Epithelial cell of proximal tubule (primary cell): ENCODE measurements around the gene GATAD2B. TPM values are rescaled to one million over a fixed set of nuclear protein-coding genes. Genes with fewer than 3 reads are reported as not detected.
A peak's percentile ranks its signal among the peaks of the same experiment; 100 is the strongest.

Source experiments
- DNase-seq: peaks from one replicate; pipeline ENCODE4 v3.0.0-alpha.2; 2011; ENCODE audit warnings: low read depth
- H3K4me3 ChIP-seq: 2 replicates; pipeline ENCODE4 v1.5.1; 2011; ENCODE audit warnings: low read depth, mild to moderate bottlenecking, low read length
- total RNA-seq: library from RNA; depleted of rRNA; stranded (reverse); fragments of >200 nt; gene quantifications from 2 replicates; pipeline ENCODE4 v1.2.3, GENCODE V29; 2015
- TF ChIP-seq, protein P1 (sequence below): conservative IDR thresholded peaks from 2 replicates; pipeline ENCODE4 v1.5.1; 2012; ENCODE audit warnings: low read depth, mild to moderate bottlenecking, low read length

Gene GATAD2B
- total RNA-seq, 1 donor from 2014 or later = 6.8 TPM

DNA sequence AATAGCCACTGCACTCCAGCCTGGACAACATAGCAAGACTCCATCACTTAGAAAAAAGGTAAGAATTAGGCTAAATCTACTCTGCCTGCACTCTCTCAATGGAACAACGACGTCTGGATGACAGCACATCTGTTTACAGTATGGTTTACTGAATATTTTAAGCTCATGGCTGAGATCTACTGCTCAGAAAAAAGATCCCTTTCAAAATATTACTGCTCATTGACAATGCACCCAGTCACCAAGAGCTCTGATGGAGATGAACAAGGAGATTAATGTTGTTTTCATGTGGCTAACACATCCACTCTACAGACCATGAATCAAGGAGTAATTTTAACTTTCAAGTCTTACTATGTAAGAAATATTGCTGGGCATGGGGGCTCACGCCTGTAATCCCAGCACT lies 89.6 kb downstream of the GATAD2B start:
- TF ChIP-seq, protein P1, sequence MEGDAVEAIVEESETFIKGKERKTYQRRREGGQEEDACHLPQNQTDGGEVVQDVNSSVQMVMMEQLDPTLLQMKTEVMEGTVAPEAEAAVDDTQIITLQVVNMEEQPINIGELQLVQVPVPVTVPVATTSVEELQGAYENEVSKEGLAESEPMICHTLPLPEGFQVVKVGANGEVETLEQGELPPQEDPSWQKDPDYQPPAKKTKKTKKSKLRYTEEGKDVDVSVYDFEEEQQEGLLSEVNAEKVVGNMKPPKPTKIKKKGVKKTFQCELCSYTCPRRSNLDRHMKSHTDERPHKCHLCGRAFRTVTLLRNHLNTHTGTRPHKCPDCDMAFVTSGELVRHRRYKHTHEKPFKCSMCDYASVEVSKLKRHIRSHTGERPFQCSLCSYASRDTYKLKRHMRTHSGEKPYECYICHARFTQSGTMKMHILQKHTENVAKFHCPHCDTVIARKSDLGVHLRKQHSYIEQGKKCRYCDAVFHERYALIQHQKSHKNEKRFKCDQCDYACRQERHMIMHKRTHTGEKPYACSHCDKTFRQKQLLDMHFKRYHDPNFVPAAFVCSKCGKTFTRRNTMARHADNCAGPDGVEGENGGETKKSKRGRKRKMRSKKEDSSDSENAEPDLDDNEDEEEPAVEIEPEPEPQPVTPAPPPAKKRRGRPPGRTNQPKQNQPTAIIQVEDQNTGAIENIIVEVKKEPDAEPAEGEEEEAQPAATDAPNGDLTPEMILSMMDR = no peak
- no peak for DNase-seq
- no peak overlapping the region for H3K4me3 ChIP-seq

DNA sequence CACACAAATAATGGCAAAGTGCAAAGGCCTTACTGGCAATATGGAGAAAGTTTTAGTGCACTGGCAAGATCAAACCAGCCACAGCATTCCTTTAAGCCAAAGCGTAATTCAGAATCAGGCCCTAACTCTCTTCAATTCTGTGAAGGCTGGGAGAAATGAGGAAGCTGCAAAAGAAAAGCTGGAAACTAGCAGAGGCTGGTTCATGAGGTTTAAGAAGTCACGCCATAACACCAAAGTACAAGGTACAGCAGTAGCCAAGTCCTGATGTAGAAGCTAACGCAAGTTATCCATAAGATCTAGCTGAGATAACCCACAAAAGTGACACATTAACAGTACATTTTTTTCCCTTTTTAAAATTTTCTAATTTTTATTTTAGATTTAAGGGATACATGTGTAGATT lies 90.5 kb downstream of the GATAD2B start:
- no peak for DNase-seq

GRCh38 chr1:153831026-153831425 lies 91.7 kb downstream of the GATAD2B start:
- TF ChIP-seq, protein P1 = no peak
- H3K4me3 ChIP-seq = no peak overlapping the region
- no peak for DNase-seq

More for the DNA sequence above, 90.5 kb downstream of the GATAD2B start:
- no peak overlapping the region for H3K4me3 ChIP-seq
- TF ChIP-seq, protein P1 = no peak

DNA sequence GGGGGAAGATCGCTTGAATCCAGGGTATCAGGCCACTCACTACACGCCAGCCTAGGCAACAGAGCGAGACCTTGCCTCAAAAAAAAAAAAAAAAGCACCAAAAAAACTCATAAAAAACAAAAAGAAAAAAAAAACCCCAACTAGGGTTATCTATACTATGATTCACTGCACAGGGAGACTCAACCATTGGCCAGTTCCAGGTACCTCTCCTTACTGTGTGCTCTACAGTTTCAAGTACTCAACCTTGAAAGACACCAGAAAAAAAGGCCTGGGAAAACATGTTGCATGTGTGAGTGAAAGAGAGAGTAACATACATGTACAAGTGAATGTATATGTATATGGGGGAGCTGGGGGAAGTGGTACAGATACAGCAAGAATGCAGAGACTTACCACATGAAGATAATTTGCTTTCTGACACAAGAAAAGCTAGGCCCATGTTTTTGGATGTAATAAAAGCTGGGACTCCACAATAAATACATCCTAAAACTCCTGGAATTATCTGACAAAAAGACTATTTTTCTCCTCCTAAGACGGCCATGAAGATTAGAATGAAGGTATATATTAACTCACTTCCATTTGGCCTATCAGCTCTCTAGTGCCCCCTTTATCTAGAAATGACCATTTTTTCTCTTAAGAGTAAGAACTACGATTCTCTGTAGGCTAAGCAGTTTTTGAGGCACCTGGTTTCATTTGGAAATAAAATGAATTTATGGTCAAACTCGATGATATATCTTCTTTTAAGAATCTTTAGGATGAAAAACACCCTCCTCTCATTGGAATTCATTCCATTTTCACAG lies 95.4 kb downstream of the GATAD2B start:
- no peak overlapping the region for H3K4me3 ChIP-seq
- TF ChIP-seq, protein P1 = peak; percentile 10
- DNase-seq = no peak

DNA sequence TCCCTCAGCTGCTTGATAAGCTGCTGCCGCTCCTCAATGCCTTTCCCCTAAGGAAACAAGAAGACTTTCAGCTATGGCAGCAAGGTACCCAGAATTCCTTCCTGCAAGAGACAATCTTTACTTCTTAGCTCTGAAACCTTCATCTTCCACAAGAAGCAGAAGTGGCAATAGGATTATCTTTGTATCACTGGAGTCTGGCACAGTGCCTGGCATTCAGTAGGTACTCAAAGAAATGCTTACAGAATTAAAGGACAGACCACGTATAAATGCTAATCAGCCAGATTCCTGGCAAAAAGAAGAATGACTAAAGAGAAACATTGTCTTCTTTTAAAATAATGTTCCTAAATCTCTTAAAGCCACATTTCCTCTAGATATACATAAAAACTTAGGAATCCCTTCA lies 103.9 kb downstream of the GATAD2B start:
- DNase-seq = no peak
- no peak overlapping the region for H3K4me3 ChIP-seq
- TF ChIP-seq, protein P1 = no peak

DNA sequence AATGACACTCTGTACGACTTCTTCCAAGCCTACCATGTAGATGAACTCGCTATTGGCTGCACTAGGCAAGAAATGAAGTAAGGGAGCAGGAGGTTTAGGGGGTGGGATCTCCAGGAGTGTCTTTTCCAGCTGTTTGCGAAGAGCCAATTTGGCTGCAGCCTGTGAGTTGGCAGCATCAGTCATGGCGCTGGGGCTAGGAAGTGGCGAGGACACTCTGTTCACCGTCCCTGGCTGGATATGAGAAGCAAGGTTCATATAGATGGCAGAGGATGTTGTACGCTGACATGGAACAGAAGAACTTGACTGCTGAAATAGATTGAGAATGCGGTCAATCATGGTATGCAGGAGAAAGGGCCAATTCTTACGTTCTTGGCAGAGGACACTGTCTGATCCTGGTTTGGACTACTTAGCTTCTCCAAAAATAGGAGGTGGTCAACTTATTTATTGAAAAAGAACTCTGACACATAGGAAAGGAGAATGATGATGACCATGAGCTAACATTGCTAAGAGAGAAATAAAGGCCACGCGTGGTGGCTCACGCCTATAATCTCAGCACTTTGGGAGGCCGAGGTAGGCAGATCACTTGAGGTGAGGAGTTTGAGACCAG lies 106.4 kb downstream of the GATAD2B start:
- no peak overlapping the region for H3K4me3 ChIP-seq
- no peak for DNase-seq
- TF ChIP-seq, protein P1 = no peak
